HG03354 (cell line): Measurements from ENCODE around the gene SGTB.
A peak's percentile ranks its signal among the peaks of the same experiment; 100 is the strongest.
"Not testable (repeated sequence)": the region's sequence is repeated elsewhere in the genome, so short reads cannot be mapped to it uniquely, and the experiment has no call there.

ENCODE experiments used
- ATAC-seq: cut with Tn5 transposase; IDR thresholded peaks from one replicate; pipeline ENCODE4 v1.9.1; 2021; ENCODE audit warnings: mild to moderate bottlenecking; ENCODE audit not compliant: unreplicated experiment, poor library complexity, severe bottlenecking

SGTB gene

GRCh38 chr5:65682148-65682547 lies 39.8 kb downstream of the SGTB start:
- no peak for ATAC-seq

- ATAC-seq = not testable (repeated sequence)
Measured at GRCh38 chr5:65676056-65676455, 45.9 kb downstream of the SGTB start.

- no peak for ATAC-seq
Measured at GRCh38 chr5:65674749-65675148, 47.2 kb downstream of the SGTB start.

GRCh38 chr5:65672796-65673195 lies 49.1 kb downstream of the SGTB start:
- ATAC-seq = no peak

GRCh38 chr5:65668696-65669095 lies 53.2 kb downstream of the SGTB start:
- no peak for ATAC-seq

GRCh38 chr5:65663804-65664521 lies 57.9 kb downstream of the SGTB start:
- ATAC-seq = no peak

- ATAC-seq = no peak
Measured at GRCh38 chr5:65654713-65655112, 67.2 kb downstream of the SGTB start.

- no peak for ATAC-seq
Measured at GRCh38 chr5:65651144-65651543, 70.8 kb downstream of the SGTB start.

- no peak for ATAC-seq
Measured at GRCh38 chr5:65647941-65648340, 74.0 kb downstream of the SGTB start.

GRCh38 chr5:65646938-65647337 lies 75.0 kb downstream of the SGTB start:
- no peak for ATAC-seq

- ATAC-seq = no peak
Measured at GRCh38 chr5:65640240-65640639, 81.7 kb downstream of the SGTB start.

- ATAC-seq = no peak
Measured at GRCh38 chr5:65630981-65631380, 90.9 kb downstream of the SGTB start.

GRCh38 chr5:65625743-65626142 lies 96.2 kb downstream of the SGTB start:
- no peak for ATAC-seq

- peak; percentile 84 for ATAC-seq
Measured at GRCh38 chr5:65624571-65625555, 97.0 kb downstream of the SGTB start, which contains the start of the genes SHLD3 and TRAPPC13. Gene SHLD3, plus strand, starts transcription at chr5:65625027. Its CDS starts 4,561 bp downstream, at chr5:65629588. Gene TRAPPC13, plus strand, starts transcription at chr5:65625027. Its CDS starts 34 bp downstream, at chr5:65625061.

GRCh38 chr5:65624025-65624570 lies 97.8 kb downstream of the SGTB start, which contains the start of gene TRIM23:
Gene TRIM23, minus strand, starts transcription at chr5:65624333. Its CDS starts 59 bp downstream, at chr5:65624274.
- ATAC-seq = peak; percentile 95

GRCh38 chr5:65623482-65623881 lies 98.4 kb downstream of the SGTB start:
- ATAC-seq = no peak

GRCh38 chr5:65621961-65622360 lies 99.9 kb downstream of the SGTB start:
- not testable (repeated sequence) for ATAC-seq

GRCh38 chr5:65620021-65620420 lies 101.9 kb downstream of the SGTB start:
- ATAC-seq = no peak
